NCI-H1417 treated with DMSO at 0.1 percent for 48 hours (cell line): ENCODE results near the gene TXLNA.

Source experiments
- DNase-seq: peaks from one replicate; lab custom pipeline; 2025; lab: John Stamatoyannopoulos, UW

TXLNA gene

DNA sequence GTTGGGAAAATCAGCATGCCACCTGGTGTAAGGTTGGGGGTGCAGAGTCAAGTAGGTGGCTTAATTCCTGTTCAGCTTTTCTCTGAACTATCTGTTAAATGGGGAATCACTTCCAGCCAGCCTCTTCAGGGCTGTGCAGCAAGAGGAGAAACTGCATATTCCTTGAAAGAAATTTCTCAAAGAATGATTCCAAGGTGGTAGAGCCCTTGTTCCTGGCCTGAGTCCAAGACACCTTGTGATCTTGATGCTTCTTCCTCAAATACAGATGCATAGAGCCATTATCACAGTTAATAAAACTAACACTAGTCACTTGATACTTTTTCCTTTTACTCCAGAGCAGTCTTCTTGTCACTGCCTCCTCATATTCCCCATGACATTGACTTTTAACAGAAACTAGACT lies 5.2 kb downstream of the TXLNA start:
- DNase-seq: no peak

DNA sequence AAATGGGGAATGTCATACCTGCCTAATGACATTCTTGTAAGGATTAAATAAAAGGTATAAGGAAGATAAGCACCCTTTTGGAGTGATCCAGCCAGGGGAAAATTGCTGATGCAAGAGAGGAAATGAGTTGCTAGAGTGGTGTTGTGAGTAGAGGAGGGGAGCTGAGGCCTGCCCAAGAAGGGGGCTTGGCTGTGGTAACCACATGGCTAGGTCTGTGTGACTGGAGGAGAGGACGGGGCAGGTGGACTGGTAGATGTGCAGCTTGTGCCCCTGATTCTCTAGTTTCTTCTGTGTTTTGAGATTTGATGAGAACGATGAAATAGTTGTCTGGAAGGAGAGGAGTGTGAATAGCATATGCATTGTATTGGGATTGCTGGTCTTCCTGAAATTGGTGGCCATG lies 6.6 kb downstream of the TXLNA start:
- no peak for DNase-seq

DNA sequence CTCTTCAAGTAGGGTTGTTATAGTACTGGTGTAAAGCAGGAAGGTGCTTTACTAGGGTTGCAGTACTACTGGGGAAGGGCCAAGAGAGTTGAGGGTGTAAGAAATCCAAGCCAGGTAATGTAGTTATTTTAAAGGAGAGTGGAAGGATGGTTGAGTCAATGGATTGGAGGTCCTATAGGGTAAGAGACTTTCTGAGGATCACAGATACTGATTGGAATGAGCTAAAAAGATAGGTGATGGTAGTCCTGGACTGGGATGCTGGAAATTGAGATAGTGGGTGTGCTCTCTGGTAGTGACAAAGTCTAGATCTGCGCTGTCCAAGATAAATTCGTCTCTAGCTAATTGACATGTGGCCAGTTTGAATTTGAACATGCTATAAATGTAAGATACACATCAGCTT lies 7.0 kb downstream of the TXLNA start:
- no peak for DNase-seq

DNA sequence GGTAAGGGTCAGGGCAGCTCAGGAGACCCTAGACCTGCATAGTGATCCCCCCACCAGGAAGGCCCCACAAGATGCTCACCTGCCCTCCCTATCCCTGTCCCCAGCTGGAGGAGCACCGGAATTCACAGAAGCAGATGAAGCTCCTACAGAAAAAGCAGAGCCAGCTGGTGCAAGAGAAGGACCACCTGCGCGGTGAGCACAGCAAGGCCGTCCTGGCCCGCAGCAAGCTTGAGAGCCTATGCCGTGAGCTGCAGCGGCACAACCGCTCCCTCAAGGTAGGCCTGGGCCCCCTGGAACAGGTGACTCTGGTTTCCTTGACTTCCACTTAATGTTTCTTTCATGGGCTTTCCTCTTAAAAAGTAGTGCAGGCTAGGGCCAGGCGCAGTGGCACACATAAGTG lies 8.4 kb downstream of the TXLNA start:
- DNase-seq: no peak

- DNase-seq: no peak
These were observed 12.9 kb downstream of the TXLNA start for GRCh38 chr1:32192220-32192948.

DNA sequence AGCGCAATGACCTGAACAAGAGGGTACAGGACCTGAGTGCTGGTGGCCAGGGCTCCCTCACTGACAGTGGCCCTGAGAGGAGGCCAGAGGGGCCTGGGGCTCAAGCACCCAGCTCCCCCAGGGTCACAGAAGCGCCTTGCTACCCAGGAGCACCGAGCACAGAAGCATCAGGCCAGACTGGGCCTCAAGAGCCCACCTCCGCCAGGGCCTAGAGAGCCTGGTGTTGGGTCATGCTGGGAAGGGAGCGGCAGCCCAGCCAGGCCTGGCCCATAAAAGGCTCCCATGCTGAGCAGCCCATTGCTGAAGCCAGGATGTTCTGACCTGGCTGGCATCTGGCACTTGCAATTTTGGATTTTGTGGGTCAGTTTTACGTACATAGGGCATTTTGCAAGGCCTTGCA lies 15.5 kb downstream of the TXLNA start:
- DNase-seq: no peak

DNA sequence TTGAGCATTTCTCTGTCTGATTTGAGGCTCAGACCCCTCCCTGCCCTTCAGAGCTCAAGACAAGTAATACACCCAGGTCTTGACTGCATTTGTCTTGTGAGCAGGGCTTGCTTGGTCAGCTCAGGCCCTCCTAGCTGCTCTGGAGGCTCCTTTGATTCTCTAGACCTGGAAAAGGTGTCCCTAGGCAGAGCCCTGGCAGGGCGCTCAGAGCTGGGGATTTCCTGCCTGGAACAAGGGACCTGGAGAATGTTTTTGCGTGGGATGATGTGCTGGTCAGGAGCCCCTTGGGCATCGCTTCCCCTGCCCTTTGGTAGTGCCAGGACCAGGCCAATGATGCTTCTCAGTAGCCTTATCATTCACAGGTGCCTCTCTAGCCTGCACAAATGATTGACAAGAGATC lies 16.1 kb downstream of the TXLNA start:
- DNase-seq: no peak

- DNase-seq: no peak
These were observed 16.7 kb downstream of the TXLNA start for GRCh38 chr1:32195972-32196823.

DNA sequence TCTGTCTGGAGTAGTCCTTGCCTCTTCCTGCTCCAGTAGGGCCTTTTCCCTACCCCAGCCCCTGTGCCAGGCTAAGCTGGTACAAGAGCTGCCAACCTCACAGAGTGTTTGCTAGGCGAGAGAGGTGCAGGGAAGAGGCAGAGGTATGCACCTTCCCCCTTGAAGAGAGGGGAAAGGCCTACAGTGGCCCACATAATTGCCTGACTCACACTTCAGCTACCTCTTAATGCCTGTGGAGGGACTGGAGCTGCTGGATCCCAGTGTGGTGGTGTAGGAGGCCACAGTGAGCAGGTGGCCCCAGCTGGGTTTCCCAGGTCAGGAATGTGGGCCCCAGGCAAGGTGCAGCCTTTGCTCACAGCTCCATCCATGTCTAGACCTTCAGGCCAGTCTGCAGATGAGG lies 17.6 kb downstream of the TXLNA start:
- no peak for DNase-seq

DNA sequence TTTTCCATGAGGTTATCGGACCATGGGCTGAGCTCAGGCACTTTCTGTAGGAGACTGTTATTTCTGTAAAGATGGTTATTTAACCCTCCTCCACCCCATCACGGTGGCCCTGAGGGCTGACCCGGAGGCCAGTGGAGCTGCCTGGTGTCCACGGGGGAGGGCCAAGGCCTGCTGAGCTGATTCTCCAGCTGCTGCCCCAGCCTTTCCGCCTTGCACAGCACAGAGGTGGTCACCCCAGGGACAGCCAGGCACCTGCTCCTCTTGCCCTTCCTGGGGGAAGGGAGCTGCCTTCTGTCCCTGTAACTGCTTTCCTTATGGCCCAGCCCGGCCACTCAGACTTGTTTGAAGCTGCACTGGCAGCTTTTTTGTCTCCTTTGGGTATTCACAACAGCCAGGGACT lies 18.4 kb downstream of the TXLNA start:
- no peak for DNase-seq

DNA sequence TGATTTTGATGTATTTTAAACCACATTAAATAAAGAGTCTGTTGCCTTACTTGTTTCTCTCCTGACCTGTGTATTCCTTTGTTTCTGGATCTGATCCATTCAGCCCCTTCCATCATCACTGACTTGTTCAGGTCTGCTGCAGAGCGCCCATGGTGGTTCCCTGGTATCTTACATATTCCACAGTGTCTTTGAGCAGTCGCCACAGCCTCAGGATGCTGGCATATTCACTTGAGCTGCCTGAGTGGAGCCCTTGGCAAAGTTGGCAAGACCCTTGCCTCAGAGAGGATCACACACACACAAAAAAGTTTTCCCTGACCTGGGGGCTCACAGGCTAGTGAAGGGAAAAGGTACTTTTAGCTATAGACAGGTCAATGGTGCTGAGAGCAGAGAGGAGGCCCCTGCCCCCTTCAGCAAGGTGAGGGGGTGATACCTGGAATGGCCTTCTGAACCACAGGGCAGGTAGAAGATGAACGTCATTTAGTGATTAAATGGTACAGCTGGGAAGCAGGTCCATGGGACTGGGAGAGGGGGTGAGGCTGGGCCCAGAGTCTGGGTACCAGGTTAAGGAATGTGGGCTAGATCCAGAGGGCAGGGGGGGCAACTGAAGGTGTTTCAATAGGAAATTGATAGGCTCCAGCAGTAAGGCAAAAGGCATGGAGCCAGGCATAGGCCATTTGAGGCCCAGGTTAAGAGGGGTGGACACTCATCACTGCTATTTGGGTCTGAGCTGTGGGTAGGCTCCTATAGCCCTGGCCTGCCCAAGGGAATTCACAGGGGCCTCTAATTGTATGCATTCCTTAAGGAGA lies 19.0 kb downstream of the TXLNA start:
- DNase-seq: no peak

- no peak for DNase-seq
These were observed 19.7 kb downstream of the TXLNA start for GRCh38 chr1:32199043-32199716.

DNA sequence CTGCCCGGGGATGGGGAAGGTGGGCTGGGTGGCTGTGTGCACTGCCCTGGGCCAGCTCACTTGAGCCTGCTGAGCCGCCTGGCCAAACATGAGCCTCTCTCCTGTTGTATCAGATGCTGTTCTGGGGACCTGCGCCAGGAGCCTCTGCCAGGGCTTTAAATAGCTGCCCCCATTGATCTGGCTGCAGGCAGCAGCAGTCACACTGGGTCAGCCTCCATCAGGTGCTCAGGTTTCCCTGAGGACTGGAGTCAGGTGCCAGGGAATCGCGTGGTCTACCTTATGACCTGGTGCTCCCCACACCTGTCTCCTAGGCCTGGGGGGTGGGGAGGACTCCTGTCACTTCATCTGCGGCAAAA lies 20.2 kb downstream of the TXLNA start:
- DNase-seq: no peak

- DNase-seq: no peak
These were observed 20.9 kb downstream of the TXLNA start, which contains the start of gene CCDC28B for GRCh38 chr1:32200226-32201010. TSS of gene CCDC28B (plus strand) at chr1:32200595. CDS start at chr1:32201936, 1,341 bp downstream.

DNA sequence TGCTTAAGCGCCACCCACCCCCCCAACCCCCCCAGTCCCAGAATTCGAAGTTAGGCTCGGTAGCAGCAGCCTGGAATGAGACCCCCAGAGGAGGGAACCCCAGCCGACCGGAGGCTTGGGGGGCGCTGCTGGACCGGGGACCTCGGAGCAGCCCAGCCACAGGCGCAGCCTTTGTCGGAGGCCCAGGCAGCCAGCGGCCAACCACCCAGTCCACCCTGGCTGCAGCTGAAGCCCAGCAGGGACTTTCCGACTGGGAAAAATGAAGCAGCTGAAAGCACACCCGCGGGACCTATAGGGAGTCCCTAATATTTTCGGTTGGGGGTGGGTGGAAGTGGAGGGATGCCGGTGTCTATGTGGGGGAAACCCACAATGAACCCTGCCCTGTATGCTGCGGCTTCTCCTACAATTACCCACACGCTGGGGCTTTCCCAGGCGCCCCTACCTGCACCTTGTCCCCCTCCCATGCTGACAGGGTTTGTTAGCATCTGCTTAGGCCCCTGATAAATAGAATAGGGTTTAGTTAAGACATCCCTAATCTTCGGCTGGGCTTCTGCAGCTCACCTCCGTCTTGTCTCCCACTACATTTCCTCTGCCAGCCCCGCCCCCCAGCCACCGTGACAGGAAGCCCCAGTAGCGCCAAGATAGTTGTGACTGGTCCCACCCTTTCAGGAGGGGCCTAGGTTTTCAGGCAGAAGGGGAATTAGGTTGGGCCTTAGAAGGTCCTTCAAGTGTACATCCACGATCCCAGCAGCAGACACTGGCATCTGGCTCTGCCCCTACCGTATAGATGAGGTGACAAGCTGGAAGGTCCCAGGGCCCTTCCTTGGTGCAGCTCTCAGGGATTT lies 21.8 kb downstream of the TXLNA start:
- DNase-seq: no peak

- DNase-seq: no peak
These were observed 25.5 kb downstream of the TXLNA start for GRCh38 chr1:32204943-32205361.

DNA sequence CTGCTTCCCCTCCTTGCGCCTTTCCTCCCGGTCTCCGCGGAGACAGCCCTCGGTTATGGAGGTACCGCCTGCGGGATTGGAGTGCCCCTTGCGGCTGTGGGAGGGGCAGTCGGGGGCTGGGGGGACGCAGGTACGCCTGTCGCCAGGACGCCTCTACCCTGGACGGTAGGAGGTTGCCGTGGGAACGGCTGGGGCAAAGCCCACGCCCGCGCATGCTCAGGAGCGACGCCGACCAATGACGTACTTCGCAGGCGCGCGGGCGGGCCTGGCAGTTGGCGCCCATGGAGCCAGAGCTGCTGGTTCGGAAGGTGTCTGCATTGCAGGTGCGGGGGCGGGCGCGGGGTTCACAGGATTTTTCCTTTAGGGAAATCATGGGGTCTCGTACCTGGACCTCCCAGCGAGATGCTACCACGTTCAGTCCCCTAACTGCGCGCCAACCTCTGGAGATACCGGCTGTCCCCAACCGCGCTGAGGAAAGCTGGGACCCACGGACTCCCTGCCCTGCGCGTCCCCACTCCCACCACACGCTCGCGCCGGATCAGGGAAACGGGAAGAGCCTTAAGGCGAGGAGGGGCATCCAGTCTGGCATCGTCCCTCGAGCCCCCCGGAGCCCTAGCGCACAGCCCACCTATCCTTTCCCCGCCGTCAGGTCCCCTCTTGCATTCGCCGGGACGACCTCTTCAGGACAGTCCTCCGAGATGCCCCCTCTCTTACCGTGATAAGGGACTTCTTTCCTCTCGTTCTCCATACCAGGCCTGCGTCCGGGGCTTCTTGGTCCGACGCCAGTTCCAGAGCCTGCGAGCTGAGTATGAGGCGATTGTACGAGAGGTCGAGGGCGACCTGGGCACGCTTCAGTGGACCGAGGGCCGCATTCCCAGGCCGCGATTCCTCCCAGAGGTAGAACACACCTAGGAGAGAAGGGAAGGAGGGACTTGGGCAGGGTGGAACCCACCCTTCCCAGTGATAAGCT lies 26.2 kb downstream of the TXLNA start, which contains the start of gene IQCC:
Gene IQCC (plus strand): TSS at position 271 of the 970 bp plus-strand sequence. CDS start 11 bp downstream, at position 282.
- DNase-seq: peak; percentile 28

DNA sequence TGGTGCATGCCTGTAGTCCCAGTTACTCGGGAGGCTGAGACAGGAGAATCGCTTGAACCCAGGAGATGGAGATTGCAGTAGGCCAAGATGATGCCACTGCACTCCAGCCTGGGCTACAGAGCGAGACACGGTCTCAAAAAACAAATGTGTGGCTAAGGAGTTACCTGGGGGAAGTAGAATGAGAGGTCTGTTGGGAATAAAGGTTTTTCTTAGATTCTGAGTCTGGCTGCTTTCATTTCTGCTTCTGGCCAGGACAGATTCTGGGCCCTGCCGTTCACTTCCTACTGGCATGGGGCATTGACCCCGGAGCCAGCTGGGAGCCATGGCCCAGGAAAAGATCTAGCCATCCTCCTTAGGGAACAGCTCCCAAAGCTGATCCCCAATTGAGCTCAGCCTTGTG lies 29.0 kb downstream of the TXLNA start:
- no peak for DNase-seq

- peak; percentile 55 for DNase-seq
These were observed 29.4 kb downstream of the TXLNA start, which contains the start of gene DCDC2B for GRCh38 chr1:32208891-32209328. TSS of gene DCDC2B (plus strand) at chr1:32209089. CDS start at chr1:32209094, 5 bp downstream.
